Brain microvascular endothelial cell (primary cell): ENCODE data around the gene SPEG.

Experiments used
- DNase-seq: peaks from one replicate; pipeline ENCODE4 v3.0.0-alpha.2; 2020
- H3K27ac ChIP-seq: fragments of 250-450 bp; sonication (Bioruptor Pico); 2 replicates; pipeline ENCODE4 v1.5.1; 2020; ENCODE audit warnings: mild to moderate bottlenecking, moderate library complexity
- H3K27me3 ChIP-seq: fragments of 250-450 bp; sonication (Bioruptor Pico); replicated peaks from 2 replicates; pipeline ENCODE4 v1.5.1; 2020; ENCODE audit warnings: mild to moderate bottlenecking
- H3K36me3 ChIP-seq: fragments of 250-450 bp; sonication (Bioruptor Pico); replicated peaks from 2 replicates; pipeline ENCODE4 v1.5.1; 2020; ENCODE audit warnings: mild to moderate bottlenecking
- H3K4me3 ChIP-seq: 2 replicates; pipeline ENCODE4 v1.5.1; 2011; ENCODE audit warnings: low read depth, mild to moderate bottlenecking, control low read depth, low read length, moderate library complexity
- CTCF ChIP-seq: IDR thresholded peaks from 2 replicates; pipeline ENCODE4 v1.5.1; 2011; ENCODE audit warnings: low read depth, mild to moderate bottlenecking, moderate library complexity, low read length, control low read depth, inconsistent platforms; ENCODE audit errors: missing control alignments
- in situ Hi-C: cut with HindIII; loops from 2 replicates; pipeline ENCODE4 v1.10.0; 2017; ENCODE audit warnings: low sequenced_read_pairs, low pct_ligation_motif_present

SPEG gene

GRCh38 chr2:219540784-219541504, 106.3 kb downstream of the SPEG start:
- in situ Hi-C loops: no loop called here
- no peaks in the 10 kb centered on the region for H3K27me3 ChIP-seq
- DNase-seq: no peak
- no peak for TF ChIP-seq CTCF
- peaks cover 26% of the 10 kb centered on the region for H3K36me3 ChIP-seq
- H3K27ac ChIP-seq: no peak overlapping the region
- H3K4me3 ChIP-seq: no peak overlapping the region

- Histone ChIP-seq H3K4me3 (peak overlapping the region; percentile 70), H3K27ac (no peak overlapping the region), H3K36me3 (peaks cover 26% of the 10 kb centered on the region), H3K27me3 (no peaks in the 10 kb centered on the region)
- in situ Hi-C loops: no loop called here
- DNase-seq: peak; percentile 49
- TF ChIP-seq CTCF: peak; percentile 92
Measured at GRCh38 chr2:219541611-219542180, 107.1 kb downstream of the SPEG start.

- peak; percentile 15 for DNase-seq
- Histone ChIP-seq H3K4me3 (peak overlapping the region; percentile 70), H3K27ac (peak overlapping the region; percentile 61), H3K27me3 (no peaks in the 10 kb centered on the region), H3K36me3 (peaks cover 26% of the 10 kb centered on the region)
- in situ Hi-C loops: no loop called here
- TF ChIP-seq CTCF: no peak
Measured at GRCh38 chr2:219542931-219543595, 108.4 kb downstream of the SPEG start.

- in situ Hi-C loops: no loop called here
- H3K36me3 ChIP-seq: peaks cover 26% of the 10 kb centered on the region
- no peak for TF ChIP-seq CTCF
- H3K27ac ChIP-seq: peak within 1 kb of the TSS; percentile 61
- H3K4me3 ChIP-seq: peak within 1 kb of the TSS; percentile 70
- no peaks in the 10 kb centered on the region for H3K27me3 ChIP-seq
- DNase-seq: peak; percentile 96
Measured at GRCh38 chr2:219543596-219544358, 109.1 kb downstream of the SPEG start, which contains the start of the genes CHPF and TMEM198. TSS of gene CHPF (minus strand) at chr2:219543809. CDS start at chr2:219543538, 271 bp downstream. TSS of gene TMEM198 (plus strand) at chr2:219544028. CDS start at chr2:219544728, 700 bp downstream.

- Histone ChIP-seq H3K27ac (no peak overlapping the region), H3K27me3 (no peaks in the 10 kb centered on the region), H3K36me3 (peaks cover 19% of the 10 kb centered on the region), H3K4me3 (no peak overlapping the region)
- in situ Hi-C loops: no loop called here
- DNase-seq: no peak
- TF ChIP-seq CTCF: no peak
Measured at GRCh38 chr2:219544567-219544966, 109.9 kb downstream of the SPEG start.
